GM18951 (cell line): ENCODE results near the gene TMED7.

Source experiments
- POLR2A ChIP-seq: IDR thresholded peaks from 4 replicates; pipeline ENCODE4 v1.6.1; 2011; ENCODE audit warnings: mild to moderate bottlenecking; ENCODE audit not compliant: insufficient read length, insufficient read depth; ENCODE audit errors: extremely low read depth
- in situ Hi-C: fragments of 300-500 bp; cut with MboI; formaldehyde crosslinking; loops from one replicate; pipeline ENCODE4 v1.12.0; 2022; ENCODE audit warnings: low sequenced_read_pairs, mixed read lengths, inconsistent platforms; ENCODE audit not compliant: unreplicated experiment

The TMED7 gene

GRCh38 chr5:115644046-115644445 lies 18.2 kb upstream of the TMED7 start:
- in situ Hi-C loops, result no loop called here
- no peak for TF ChIP-seq POLR2A

- in situ Hi-C loops, result no loop called here
- no peak for TF ChIP-seq POLR2A
Measured at GRCh38 chr5:115641948-115642347, 16.1 kb upstream of the TMED7 start.

GRCh38 chr5:115640274-115640673 lies 14.4 kb upstream of the TMED7 start:
- TF ChIP-seq POLR2A, result no peak
- in situ Hi-C loops, result no loop called here

GRCh38 chr5:115639377-115639776 lies 13.5 kb upstream of the TMED7 start:
- no peak for TF ChIP-seq POLR2A
- in situ Hi-C loops, result no loop called here

GRCh38 chr5:115637507-115637906 lies 11.7 kb upstream of the TMED7 start:
- no peak for TF ChIP-seq POLR2A
- in situ Hi-C loops, result no loop called here

GRCh38 chr5:115636008-115636407 lies 10.2 kb upstream of the TMED7 start:
- TF ChIP-seq POLR2A, result no peak
- in situ Hi-C loops, result no loop called here

GRCh38 chr5:115634343-115635132 lies 8.7 kb upstream of the TMED7 start:
- no peak for TF ChIP-seq POLR2A
- in situ Hi-C loops, result no loop called here

- in situ Hi-C loops, result loop anchor here (10.0 kb wide), 1 partner anchor 415 kb away; no protein-coding TSS in a partner anchor
- TF ChIP-seq POLR2A, result no peak
Measured at GRCh38 chr5:115629903-115630302, 4.1 kb upstream of the TMED7 start.

GRCh38 chr5:115627295-115627865 lies 1.5 kb upstream of the TMED7 start:
- in situ Hi-C loops, result loop anchor here (10.0 kb wide), 1 partner anchor 417 kb away; no protein-coding TSS in a partner anchor
- TF ChIP-seq POLR2A, result no peak

- no peak for TF ChIP-seq POLR2A
- in situ Hi-C loops, result loop anchor here (10.0 kb wide), 1 partner anchor 418 kb away; no protein-coding TSS in a partner anchor
Measured at GRCh38 chr5:115626445-115626823, 598 bp upstream of the TMED7 start.

- TF ChIP-seq POLR2A, result no peak
- in situ Hi-C loops, result loop anchor here (10.0 kb wide), 1 partner anchor 420 kb away; no protein-coding TSS in a partner anchor
Measured at GRCh38 chr5:115624994-115625393, 842 bp downstream of the TMED7 start.

- TF ChIP-seq POLR2A, result no peak
- in situ Hi-C loops, result loop anchor here (10.0 kb wide), 1 partner anchor 421 kb away; no protein-coding TSS in a partner anchor
Measured at GRCh38 chr5:115623658-115624057, 2.2 kb downstream of the TMED7 start.

- no peak for TF ChIP-seq POLR2A
- in situ Hi-C loops, result loop anchor here (10.0 kb wide), 1 partner anchor 423 kb away; no protein-coding TSS in a partner anchor
Measured at GRCh38 chr5:115621365-115621900, 4.4 kb downstream of the TMED7 start.
